RWPE1 (cell line): Measurements from ENCODE around the gene ANKH.

Source experiments
- CTCF ChIA-PET: fragments of 350-600 bp; sonication (Branson Sonifier 250); formaldehyde crosslinking; extraction: SDS; loops from one replicate; lab custom pipeline; 2021; lab: Yijun Ruan, JAX
- POLR2A ChIA-PET: fragments of 400-600 bp; formaldehyde crosslinking; extraction: SDS; loops from one replicate; lab custom pipeline; 2020; ENCODE audit warnings: antibody characterized with exemption; ENCODE audit not compliant: low non-redundant PET; lab: Yijun Ruan, JAX
- DNase-seq: peaks from one replicate; pipeline ENCODE4 v3.0.0; 2012; ENCODE audit warnings: low spot score
- H3K27ac ChIP-seq: fragments of 450-650 bp; 2 replicates; pipeline ENCODE4 v1.5.1; 2017
- TF ChIP-seq, protein P1 (sequence below): fragments of 450-650 bp; conservative IDR thresholded peaks from 2 replicates; pipeline ENCODE4 v1.5.1; 2017; ENCODE audit warnings: low read depth, mild to moderate bottlenecking

ANKH gene

GRCh38 chr5:14872070-14872989 is 752 bp upstream of the ANKH start:
- TF ChIP-seq, protein P1, sequence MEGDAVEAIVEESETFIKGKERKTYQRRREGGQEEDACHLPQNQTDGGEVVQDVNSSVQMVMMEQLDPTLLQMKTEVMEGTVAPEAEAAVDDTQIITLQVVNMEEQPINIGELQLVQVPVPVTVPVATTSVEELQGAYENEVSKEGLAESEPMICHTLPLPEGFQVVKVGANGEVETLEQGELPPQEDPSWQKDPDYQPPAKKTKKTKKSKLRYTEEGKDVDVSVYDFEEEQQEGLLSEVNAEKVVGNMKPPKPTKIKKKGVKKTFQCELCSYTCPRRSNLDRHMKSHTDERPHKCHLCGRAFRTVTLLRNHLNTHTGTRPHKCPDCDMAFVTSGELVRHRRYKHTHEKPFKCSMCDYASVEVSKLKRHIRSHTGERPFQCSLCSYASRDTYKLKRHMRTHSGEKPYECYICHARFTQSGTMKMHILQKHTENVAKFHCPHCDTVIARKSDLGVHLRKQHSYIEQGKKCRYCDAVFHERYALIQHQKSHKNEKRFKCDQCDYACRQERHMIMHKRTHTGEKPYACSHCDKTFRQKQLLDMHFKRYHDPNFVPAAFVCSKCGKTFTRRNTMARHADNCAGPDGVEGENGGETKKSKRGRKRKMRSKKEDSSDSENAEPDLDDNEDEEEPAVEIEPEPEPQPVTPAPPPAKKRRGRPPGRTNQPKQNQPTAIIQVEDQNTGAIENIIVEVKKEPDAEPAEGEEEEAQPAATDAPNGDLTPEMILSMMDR, result peak; percentile 62
- ChIA-PET CTCF (interaction anchor here (0.6 to 2.0 kb wide), 5 partner anchors 101 to 145 kb away, joined by 3 to 18 read pairs (median 4); no protein-coding TSS in a partner anchor), POLR2A (no interaction called here)
- H3K27ac ChIP-seq, result peak overlapping the region; percentile 90
- no peak for DNase-seq

GRCh38 chr5:14870337-14871213 is 1.0 kb downstream of the ANKH start:
- POLR2A ChIA-PET, result interaction anchor here (0.7 kb wide), 1 partner anchor 133 kb away, joined by 5 read pairs; no protein-coding TSS in a partner anchor
- DNase-seq, result no peak
- TF ChIP-seq, protein P1, result no peak
- CTCF ChIA-PET, result interaction anchor here (0.5 to 2.0 kb wide), 7 partner anchors 11 to 1069 kb away, joined by 3 to 18 read pairs (median 3); no protein-coding TSS in a partner anchor
- H3K27ac ChIP-seq, result peak overlapping the region; percentile 90

DNA sequence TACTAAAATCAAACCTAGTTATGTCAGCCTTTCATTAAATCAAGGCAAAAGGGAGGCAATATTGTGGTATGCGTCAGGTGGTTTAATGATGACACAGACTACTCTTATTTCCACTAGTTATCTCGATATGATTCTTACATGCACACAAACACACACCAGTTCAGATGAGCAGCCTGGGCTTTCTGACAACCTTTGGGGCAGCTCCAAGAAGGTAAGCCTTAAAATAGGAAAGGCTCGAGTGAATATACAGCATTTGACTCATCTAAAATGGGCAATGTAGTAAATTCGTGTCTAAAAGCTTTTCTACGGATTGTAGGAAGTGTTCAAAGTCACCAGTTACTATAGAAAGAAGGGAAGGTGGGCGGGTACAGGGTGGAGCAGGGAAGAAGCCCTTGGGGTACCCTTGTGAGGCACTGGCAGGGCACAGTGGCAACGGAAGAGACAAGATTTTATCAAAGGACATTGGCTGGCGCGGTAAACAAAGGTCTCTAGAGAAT is 1.9 kb downstream of the ANKH start:
- ChIA-PET POLR2A (no interaction called here), CTCF (interaction anchor here (0.6 to 2.0 kb wide), 3 partner anchors 143 to 592 kb away, joined by 3 to 18 read pairs (median 3); no protein-coding TSS in a partner anchor)
- DNase-seq, result no peak
- TF ChIP-seq, protein P1, result no peak
- H3K27ac ChIP-seq, result no peak overlapping the region

DNA sequence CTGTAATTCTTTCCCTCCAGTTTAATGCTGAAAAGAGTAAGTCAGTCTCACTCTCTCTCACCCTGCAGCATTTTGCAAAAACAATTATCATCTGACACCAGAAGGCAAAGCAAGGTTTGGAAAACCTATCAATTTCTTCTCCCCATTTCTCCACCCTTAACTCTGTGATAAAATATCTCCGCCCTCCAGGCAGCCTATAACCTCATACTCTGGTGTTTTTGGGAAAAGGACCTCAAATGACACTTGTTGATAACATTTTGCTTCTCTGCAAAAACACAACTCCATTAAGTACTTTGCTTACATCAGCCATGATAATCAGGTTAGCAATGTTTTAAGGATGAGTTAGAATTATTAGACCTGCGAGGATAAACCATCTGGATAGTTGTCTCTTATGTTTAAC is 2.3 kb downstream of the ANKH start:
- TF ChIP-seq, protein P1, result no peak
- POLR2A ChIA-PET, result no interaction called here
- CTCF ChIA-PET, result interaction anchor here (0.7 kb wide), 1 partner anchor 592 kb away, joined by 3 read pairs; no protein-coding TSS in a partner anchor
- no peak for DNase-seq
- H3K27ac ChIP-seq, result no peak overlapping the region

DNA sequence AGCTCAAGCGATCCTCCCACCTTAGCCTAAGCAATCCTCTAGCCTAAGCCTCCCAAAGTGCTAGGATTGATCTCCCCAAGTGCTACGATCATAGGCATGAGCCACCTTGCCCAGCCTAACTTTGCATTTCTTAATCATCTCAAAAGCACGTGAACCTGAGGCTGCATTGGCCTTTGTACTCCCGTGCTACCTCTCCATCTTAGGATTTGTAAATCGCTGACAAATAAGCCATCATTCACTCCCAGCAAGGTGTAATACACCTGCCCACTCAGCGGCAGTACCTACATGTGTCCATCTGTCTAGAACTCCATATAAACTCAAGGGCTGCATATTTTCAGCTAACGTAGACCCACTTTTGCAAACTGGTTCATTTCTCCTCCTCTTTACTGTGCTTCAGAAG is 2.8 kb downstream of the ANKH start:
- DNase-seq, result no peak
- CTCF ChIA-PET, result interaction anchor here (0.7 kb wide), 1 partner anchor 591 kb away, joined by 3 read pairs; no protein-coding TSS in a partner anchor
- TF ChIP-seq, protein P1, result no peak
- H3K27ac ChIP-seq, result no peak overlapping the region
- POLR2A ChIA-PET, result no interaction called here
